ENCODE data around the gene HINFP.

DNA sequence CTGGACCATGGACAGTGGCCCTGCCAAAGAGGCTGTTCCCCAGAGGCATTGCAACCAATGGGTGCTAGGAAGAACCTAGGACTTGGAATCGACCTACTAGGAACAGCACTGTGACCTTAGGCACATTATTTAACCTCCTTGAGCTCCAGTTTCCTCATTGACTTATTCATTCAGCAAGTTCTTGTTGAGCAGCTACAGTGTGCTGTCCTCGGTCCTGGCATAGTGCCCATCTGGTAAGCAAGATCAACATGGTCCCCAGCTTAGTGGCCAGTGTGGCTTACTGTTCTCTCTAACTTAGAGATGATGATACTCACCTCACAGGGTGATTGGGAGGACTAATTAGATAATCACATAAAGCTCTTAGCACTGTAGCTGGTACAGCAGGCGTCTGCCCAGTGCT, 35.7 kb downstream of the HINFP start:
- TF ChIP-seq, protein P1, sequence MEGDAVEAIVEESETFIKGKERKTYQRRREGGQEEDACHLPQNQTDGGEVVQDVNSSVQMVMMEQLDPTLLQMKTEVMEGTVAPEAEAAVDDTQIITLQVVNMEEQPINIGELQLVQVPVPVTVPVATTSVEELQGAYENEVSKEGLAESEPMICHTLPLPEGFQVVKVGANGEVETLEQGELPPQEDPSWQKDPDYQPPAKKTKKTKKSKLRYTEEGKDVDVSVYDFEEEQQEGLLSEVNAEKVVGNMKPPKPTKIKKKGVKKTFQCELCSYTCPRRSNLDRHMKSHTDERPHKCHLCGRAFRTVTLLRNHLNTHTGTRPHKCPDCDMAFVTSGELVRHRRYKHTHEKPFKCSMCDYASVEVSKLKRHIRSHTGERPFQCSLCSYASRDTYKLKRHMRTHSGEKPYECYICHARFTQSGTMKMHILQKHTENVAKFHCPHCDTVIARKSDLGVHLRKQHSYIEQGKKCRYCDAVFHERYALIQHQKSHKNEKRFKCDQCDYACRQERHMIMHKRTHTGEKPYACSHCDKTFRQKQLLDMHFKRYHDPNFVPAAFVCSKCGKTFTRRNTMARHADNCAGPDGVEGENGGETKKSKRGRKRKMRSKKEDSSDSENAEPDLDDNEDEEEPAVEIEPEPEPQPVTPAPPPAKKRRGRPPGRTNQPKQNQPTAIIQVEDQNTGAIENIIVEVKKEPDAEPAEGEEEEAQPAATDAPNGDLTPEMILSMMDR (IDR thresholded peaks at IDR 0.05; ENCODE audit: borderline replicate concordance, extremely low read depth, low read length, poor library complexity, severe bottlenecking) = no peak
- no peak for TF ChIP-seq EZH2 (IDR thresholded peaks at IDR 0.05; ENCODE audit: borderline replicate concordance, low read depth, low read length, severe bottlenecking)

Data from DND-41 (cell line).